HG02798 (cell line): Measurements from ENCODE around the gene LTN1.
"Not testable (repeated sequence)": the region's sequence is repeated elsewhere in the genome, so short reads cannot be mapped to it uniquely, and the experiment has no call there.

Source experiments
- ATAC-seq: cut with Tn5 transposase; IDR thresholded peaks from one replicate; pipeline ENCODE4 v1.9.1; 2021; ENCODE audit warnings: mild to moderate bottlenecking; ENCODE audit not compliant: unreplicated experiment, poor library complexity

Gene LTN1, protein sequence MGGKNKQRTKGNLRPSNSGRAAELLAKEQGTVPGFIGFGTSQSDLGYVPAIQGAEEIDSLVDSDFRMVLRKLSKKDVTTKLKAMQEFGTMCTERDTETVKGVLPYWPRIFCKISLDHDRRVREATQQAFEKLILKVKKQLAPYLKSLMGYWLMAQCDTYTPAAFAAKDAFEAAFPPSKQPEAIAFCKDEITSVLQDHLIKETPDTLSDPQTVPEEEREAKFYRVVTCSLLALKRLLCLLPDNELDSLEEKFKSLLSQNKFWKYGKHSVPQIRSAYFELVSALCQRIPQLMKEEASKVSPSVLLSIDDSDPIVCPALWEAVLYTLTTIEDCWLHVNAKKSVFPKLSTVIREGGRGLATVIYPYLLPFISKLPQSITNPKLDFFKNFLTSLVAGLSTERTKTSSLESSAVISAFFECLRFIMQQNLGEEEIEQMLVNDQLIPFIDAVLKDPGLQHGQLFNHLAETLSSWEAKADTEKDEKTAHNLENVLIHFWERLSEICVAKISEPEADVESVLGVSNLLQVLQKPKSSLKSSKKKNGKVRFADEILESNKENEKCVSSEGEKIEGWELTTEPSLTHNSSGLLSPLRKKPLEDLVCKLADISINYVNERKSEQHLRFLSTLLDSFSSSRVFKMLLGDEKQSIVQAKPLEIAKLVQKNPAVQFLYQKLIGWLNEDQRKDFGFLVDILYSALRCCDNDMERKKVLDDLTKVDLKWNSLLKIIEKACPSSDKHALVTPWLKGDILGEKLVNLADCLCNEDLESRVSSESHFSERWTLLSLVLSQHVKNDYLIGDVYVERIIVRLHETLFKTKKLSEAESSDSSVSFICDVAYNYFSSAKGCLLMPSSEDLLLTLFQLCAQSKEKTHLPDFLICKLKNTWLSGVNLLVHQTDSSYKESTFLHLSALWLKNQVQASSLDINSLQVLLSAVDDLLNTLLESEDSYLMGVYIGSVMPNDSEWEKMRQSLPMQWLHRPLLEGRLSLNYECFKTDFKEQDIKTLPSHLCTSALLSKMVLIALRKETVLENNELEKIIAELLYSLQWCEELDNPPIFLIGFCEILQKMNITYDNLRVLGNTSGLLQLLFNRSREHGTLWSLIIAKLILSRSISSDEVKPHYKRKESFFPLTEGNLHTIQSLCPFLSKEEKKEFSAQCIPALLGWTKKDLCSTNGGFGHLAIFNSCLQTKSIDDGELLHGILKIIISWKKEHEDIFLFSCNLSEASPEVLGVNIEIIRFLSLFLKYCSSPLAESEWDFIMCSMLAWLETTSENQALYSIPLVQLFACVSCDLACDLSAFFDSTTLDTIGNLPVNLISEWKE (N-terminal part only)

DNA sequence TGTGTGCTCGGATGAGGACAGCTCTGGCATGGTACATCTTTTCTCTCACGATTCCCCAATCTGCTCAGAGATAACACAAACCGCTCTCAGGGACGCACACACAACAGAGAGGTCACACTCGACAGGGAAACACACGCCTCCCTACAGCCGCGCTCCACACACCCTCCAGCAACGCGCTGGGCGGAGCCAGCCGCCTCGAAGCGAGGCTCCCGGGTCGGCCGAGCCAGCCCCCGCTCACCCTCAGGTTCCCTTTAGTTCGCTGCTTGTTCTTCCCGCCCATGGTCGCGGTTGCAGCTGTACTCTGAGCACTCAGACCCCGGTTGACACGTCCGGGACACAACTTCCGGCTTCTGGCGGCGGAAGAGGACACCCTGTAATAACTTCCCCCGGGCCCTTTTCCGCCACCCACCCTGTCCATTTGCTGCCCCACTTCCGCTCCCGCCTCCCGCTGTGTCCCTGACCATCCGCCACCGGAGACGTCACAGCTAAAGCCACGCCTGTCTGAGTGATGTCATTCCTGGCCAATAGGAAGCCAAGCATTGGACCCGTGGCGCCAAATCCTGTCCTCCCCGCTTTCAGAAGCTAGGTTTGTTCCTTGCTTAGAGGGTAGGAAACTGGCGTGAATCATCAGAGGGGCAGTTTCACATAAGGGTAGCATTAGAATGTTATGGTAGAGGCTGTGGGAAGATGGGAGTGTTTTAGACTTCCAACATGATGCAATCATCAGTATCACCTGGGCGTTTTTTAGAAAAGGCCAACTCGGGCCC lies at the start of gene LTN1:
Gene LTN1, minus strand, starts transcription at position 352 of the 767 bp plus-strand sequence. Its CDS starts 72 bp downstream, at position 280.
- ATAC-seq = peak; percentile 98

DNA sequence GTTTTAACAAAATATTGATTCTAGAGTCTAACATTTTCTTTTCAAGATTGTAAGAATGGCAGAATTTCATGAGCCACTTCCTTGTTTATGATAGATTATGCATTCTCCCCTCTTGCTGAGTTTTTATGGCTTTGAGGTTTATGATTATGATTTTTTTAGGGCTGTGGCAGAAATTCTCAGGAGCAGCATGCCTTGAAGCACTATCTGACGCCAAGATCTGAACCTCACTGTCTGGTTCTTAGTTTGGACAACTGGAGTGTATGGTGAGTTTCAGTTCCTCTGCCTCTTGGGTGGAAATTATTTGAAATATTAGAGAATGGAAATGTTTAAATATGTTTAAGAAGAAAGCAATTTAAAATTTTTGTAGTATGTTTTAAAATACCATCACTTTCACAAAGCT lies 42.0 kb upstream of the LTN1 start:
- no peak for ATAC-seq

DNA sequence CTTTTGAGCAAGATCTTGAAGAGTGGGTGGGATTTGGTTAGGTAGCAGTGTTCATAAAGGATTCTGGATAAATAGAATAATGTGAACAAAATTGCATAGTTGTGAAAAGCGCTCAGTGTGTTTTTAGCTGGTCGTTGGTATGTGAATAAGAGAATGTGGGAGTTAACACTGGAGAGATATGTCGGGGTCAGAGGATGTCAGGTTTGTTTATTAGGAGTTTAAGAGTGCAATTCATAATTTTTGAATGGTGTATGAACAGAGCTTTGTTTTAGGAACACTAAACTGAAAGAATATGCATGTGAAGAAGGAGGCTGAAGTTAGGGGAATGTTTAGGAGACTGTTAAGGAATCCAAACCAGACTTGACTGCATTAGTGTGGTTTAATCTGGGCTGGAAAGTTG lies 41.2 kb upstream of the LTN1 start:
- no peak for ATAC-seq

DNA sequence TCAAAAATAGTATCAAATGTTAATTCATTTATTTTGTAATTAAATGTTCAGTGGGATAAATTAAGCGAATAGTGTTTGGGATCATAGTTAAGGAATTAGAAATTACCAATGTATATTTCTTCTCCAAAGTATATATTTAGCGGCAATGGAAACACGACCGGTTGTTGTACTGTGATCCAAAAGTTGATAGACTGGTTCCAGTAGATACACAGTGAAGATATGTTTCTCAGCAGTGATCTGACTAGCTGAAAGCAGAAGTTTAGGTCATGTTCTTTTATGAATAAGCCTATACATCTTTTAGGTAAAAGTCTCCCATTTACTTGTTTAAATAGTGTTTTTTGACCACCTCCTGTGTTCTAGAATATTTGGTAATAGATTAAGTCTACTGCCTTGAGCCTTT lies 40.6 kb upstream of the LTN1 start:
- ATAC-seq = no peak

DNA sequence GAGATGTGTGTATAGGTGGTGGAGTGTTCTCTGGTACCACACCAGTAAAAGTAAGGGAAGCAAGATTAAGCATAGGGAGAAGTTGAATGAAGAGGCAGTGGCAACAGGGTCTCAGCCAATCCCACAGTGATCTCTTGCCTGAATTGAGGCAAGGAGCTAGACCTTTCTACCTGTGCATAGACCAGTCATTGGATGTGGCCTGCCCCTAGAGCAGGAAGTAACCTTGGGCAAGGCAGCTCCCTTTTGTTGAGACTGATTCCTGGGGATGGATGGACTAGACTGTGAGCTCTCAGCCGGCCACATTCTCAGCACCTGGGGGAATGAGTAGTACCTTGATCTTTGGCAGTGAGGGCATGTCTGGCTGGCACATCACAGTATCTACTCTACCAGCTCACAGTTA lies 38.2 kb upstream of the LTN1 start:
- no peak for ATAC-seq

DNA sequence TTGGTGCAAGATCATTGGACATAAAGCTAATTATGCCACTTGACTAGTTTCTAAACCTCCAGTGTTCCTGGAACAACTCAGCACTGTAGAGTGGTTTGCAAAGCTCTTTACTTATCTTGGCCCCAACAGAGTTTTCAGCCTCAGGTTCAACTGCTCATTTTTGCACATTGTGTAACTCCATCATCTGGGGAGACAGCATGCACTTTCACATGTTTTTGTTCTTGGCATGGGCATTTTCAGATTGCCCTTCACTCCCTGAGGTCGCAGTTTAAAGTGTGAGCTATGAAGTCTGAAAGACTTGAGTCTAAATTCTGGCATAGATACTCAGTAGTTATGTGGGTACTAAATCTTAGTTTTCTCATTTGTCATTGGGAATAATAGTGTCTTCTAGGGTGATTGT lies 36.8 kb upstream of the LTN1 start:
- ATAC-seq = no peak

DNA sequence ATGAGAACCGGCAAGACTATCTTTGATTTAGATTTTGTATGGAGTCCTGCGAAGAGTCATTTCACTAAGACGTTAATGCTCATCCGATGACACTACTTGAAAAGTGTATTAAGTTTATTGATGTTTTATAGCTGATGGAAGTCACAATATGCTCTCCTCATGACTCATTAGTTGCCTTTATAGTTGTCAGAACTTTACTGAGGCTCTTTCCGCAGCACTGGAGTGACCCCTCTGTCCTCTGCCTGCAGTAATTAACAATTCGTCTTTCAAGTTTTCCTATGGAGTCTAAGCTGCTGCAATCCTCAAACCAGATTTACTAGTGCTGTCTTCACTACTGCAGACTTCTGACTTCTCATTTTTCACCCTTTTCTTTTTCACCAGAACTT lies 32.6 kb upstream of the LTN1 start:
- no peak for ATAC-seq

DNA sequence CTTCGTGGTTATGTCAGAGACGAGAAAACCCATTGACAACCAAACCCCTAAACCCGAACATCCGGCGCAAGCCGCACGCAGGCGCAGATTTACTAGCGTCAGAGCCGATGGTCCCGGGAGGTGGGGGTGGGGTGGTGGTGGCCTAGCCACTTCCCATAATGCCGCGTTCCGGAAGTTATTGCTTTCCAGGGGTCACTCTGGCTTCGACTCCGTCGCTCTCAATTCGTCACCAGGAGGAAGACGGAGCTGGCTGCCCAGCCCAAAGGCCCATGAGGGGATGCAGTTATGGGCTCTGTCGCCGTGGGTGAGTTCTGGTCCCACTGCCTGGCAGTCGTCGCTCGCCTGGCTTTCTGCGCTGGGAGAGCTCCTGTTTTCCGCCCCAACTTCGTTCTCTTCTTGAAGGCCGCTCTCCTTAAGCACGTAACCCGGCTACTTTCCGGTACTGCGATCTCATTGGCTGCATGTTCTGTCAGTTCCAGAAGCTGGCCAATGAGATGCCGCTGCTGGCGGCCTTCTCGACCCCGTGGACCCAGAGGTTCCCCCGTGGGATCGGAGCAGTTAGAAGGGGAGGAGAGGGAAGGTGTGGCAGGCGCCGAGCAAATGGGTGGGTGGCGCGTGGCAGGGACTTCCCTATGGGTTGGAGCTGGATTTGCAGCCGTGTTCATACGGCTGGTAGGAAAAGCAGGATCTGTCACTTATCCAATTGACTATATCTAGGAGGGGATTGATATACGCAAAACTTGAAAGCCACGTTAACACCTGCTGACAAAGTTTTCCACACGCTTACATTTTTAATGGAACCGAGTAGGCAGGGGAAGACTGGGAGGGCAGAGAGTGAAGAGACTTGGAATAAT lies 32.0 kb upstream of the LTN1 start, which contains the start of gene USP16:
Gene USP16, plus strand, starts transcription at position 195 of the 854 bp plus-strand sequence. CDS start 3,246 bp downstream, outside the sequence.
- ATAC-seq = peak; percentile 99

DNA sequence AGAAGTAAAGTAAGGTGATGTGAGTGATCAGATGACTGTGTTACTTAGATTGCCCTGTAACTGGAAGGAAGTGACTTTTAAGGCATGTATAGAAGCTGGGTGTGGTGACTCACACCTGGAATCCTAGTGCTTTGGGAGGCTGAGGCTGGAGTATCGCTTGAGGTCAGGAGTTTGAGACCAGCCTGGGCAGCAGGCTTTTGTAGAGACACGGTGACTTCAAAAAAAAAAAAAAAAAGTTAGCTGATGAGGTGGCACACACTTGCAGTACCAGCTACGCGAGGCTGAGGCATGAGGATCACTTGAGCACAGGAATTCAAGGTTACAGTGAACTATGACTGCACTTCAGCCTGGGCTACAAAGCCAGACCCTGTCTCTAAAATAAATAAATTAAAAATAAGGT lies 29.5 kb upstream of the LTN1 start:
- no peak for ATAC-seq

DNA sequence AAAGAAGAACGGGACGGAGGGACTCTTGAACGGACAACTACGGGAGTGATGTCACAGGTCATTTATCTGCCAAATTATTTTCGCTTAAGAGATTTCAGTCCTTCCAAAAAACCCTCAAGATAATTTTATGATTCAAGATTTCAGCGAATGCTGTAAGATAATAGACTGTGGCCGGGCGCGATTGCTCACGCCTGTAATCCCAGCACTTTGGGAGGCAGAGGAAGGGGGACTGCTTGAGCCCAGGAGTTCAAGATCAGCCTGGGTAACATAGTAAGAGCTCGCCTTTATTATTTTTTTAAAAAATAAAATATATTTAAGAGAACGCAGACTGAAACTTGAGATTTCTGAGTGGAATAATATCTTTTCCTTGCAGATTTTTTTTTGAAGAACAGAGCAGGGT lies 25.9 kb upstream of the LTN1 start:
- peak; percentile 18 for ATAC-seq

DNA sequence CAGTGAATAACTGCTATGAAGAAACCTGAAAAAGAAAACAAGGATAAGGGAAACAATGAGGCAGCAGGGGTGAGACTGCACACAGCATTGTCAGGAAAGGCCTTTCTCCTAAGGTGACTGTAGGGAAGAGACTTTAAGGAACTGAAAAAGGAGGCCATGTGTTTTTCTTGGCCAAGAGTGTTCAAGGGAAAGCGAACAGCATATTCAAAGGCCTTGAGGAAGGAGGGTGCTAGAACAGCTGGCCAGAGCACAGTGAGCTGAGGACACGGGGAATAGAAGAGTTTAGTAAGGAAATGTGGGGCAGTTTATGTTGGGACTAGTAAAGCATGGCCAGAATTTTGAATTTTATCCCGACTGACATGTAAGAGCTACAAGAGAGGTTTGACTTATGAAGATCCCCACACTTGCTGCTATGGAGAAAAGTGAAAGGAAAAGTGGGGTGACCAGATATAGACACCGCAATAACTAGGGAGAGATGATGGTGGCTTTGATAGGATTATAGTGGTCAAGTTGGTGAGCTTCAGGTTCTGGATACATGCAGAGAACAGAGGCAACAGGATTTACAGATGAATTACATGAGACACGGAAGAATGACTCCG lies 25.1 kb upstream of the LTN1 start:
- ATAC-seq = no peak

DNA sequence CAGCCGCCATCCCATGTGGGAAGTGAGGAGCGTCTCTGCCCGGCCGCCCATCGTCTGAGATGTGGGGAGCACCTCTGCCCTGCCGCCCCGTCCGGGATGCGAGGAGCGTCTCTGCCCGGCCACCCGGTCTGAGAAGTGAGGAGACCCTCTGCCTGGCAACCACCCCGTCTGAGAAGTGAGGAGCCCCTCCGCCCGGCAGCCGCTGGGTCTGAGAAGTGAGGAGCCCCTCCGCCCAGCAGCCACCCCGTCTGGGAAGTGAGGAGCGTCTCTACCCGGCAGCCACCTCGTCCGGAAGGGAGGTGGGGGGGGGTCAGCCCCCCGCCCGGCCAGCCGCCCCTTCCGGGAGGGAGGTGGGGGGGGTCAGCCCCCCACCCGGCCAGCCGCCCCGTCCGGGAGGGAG lies 18.6 kb upstream of the LTN1 start:
- not testable (repeated sequence) for ATAC-seq

DNA sequence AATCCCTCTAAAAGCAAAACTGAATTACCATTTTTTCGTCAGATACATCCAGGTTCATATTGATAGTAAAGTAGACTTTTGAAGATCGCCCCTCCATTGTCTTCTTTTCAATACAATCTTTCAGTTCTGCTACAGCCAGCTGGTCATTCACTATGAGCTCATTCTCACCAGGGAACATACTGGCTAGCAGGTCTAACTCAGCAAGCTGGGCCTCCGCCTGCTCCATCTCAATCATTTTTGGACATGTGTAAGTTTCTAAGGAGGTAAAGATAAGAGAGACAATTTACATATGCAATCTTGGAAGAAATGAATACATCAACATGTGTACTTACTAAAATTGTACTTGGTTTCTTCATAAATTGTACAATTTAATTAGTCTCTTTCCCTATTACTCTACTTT lies 15.7 kb upstream of the LTN1 start:
- ATAC-seq = no peak

DNA sequence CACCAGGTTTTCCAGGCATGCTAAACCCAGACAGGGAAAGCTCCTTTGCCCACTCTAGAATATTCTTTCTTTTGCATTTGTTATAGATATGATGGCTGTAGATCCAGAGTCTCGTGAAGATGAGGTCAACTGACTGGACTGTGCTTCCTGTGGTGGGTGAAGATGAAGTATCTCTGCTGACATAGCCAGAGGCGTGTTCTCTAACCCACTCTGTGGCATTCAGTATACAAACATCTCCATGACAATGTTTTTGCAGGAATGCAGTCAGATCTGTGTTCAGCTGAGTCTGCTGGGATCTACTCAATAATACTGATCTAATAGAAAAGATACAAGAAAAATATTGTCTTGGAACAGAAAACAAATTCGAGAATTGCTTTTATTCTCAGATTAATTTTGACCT lies 15.1 kb upstream of the LTN1 start:
- ATAC-seq = no peak

DNA sequence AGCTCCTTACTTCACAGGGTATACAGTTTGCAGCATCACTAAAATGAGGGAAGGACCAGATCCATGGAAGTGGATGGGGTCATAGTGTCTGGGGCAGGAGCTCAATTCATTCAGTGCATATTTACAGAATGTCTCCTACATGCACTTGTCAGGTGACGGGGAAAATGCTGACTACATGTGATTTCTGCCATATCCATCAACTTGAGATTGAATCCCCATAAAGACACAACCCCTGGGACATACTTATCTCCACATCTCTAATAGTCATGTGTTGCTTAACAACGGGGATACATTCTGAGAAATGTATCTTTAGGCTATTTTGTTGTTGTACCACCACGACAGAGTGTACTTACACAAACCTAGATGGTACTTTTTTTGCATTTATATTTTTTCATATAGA lies 14.5 kb upstream of the LTN1 start:
- ATAC-seq = no peak

DNA sequence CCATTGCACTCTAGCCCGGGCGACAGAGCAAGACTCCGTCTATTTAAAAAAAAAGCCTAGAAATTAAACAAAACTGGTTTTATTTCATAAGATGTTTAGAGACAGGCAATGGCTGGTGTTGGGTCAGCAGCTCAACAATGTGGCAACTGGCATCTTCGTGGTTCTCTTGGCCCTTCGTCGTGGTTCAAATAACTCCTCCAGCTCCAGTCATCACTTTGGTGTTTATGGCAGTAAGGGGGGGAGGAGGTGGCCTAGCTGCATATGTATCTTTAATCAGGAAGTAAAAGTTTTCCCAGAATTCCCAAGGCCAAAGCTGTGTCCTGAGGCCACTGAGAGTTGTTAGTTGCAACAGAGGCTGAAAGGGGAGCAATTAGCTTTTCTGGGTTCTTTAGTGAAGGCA lies 13.0 kb upstream of the LTN1 start:
- ATAC-seq = no peak

DNA sequence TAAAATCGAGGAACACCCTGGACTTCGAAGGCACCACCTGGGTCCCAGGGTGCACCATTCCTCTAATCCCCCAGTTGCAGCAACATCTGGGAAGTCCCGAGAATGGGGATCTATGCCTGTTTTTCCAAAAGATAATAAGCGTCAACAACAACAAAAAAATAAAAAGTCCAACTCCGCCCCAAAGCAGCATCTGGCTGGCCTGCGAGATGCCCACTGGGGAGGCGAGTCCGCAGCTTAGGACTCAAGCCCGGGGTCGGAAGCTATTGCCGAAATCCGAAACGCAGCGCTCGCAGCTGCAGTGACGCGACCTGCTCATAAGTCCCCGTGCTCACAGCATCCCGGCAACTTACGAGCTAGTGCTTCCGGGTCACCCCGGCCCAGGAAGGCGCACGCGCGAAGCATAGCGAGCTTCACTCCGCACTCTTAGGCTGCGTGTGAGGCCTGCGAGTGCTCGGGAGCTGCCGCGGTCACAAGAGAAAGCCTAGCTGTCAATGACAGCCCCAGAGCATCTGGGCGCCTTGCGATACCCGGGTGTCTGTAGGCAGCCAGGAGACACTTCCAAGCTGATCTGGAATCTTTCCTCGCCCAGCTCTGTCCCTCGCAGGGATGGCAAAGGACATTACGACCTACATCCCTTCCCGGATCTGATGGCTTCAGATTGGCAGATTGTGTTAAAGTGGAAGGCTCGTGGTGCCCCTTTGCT lies 9.9 kb upstream of the LTN1 start:
- peak; percentile 100 for ATAC-seq

DNA sequence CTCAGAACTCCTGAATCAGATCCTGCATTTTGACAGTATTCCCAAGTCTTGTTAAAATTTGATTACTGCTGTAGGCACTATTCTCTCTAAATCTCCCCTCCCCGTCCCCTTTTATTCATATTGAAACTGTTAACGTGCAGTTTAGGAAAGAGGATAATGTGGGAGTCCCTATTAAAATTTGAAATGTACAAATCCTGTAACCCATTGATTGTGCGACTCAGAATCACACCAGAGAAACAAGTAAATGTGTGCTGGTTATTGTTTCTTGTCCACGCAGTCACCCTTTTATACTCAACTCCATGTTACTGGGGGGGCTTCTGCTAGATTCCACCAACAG lies 584 bp upstream of the LTN1 start:
- ATAC-seq = no peak
